GM12874 (cell line): ENCODE data around the gene PTPRE.

Experiments
- CTCF ChIP-seq: IDR thresholded peaks from 2 replicates; pipeline ENCODE4 v1.5.1; 2011; ENCODE audit warnings: low read depth, mild to moderate bottlenecking, control low read depth, low read length, moderate library complexity; ENCODE audit not compliant: insufficient read depth

Gene PTPRE

GRCh38 chr10:127949831-127950230 lies 42.9 kb downstream of the PTPRE start:
- no peak for TF ChIP-seq CTCF

GRCh38 chr10:127951861-127952574 lies 45.1 kb downstream of the PTPRE start:
- TF ChIP-seq CTCF, result no peak

- no peak for TF ChIP-seq CTCF
Measured at GRCh38 chr10:127952575-127952869, 45.6 kb downstream of the PTPRE start.

GRCh38 chr10:127952918-127953317 lies 46.0 kb downstream of the PTPRE start:
- TF ChIP-seq CTCF, result no peak

GRCh38 chr10:127953876-127954275 lies 47.0 kb downstream of the PTPRE start:
- no peak for TF ChIP-seq CTCF

GRCh38 chr10:127959428-127959827 lies 52.5 kb downstream of the PTPRE start:
- TF ChIP-seq CTCF, result no peak

- TF ChIP-seq CTCF, result no peak
Measured at GRCh38 chr10:127961071-127961470, 54.2 kb downstream of the PTPRE start.
